Mesothelial cell of epicardium (in vitro differentiated cells): Measurements from ENCODE around the gene POGZ. TPM values are rescaled to one million over a fixed set of nuclear protein-coding genes. Genes with fewer than 3 reads are reported as not detected.
"Not testable (repeated sequence)": the region's sequence is repeated elsewhere in the genome, so short reads cannot be mapped to it uniquely, and the experiment has no call there.

ENCODE experiments used
- DNase-seq, 2 experiments: peaks; one replicate each; pipeline ENCODE4 v3.0.0; 2021; ENCODE audit warnings: low spot score in 2 of 2; ENCODE audit not compliant: unreplicated experiment in 2 of 2
- H3K27ac Mint-ChIP-seq: 2 replicates; pipeline ENCODE4 v1.8.0; 2021; ENCODE audit warnings: mixed read lengths
- H3K27me3 Mint-ChIP-seq: 2 replicates; pipeline ENCODE4 v1.8.0; 2021; ENCODE audit warnings: low read depth, mixed read lengths
- H3K36me3 Mint-ChIP-seq: 2 replicates; pipeline ENCODE4 v1.8.0; 2021; ENCODE audit warnings: mixed read lengths
- H3K4me1 Mint-ChIP-seq: 2 replicates; pipeline ENCODE4 v1.8.0; 2021; ENCODE audit warnings: mixed read lengths
- H3K4me3 Mint-ChIP-seq: 2 replicates; pipeline ENCODE4 v1.8.0; 2021; ENCODE audit warnings: mild to moderate bottlenecking, moderate library complexity, mixed read lengths
- H3K9me3 Mint-ChIP-seq: 2 replicates; pipeline ENCODE4 v1.8.0; 2021; ENCODE audit warnings: mixed read lengths
- total RNA-seq: library from RNA; stranded (reverse); gene quantifications from 3 replicates; pipeline ENCODE4 v1.2.1, GENCODE V29; 2021
- TF ChIP-seq, protein P1 (sequence below): fragments of 200-600 bp; sonication (generic); IDR thresholded peaks from one replicate; pipeline ENCODE4 v1.5.0; 2021; ENCODE audit warnings: antibody characterized with exemption; ENCODE audit not compliant: unreplicated experiment

POGZ gene
- total RNA-seq, 1 donor from 2014 or later, result 182 TPM

DNA sequence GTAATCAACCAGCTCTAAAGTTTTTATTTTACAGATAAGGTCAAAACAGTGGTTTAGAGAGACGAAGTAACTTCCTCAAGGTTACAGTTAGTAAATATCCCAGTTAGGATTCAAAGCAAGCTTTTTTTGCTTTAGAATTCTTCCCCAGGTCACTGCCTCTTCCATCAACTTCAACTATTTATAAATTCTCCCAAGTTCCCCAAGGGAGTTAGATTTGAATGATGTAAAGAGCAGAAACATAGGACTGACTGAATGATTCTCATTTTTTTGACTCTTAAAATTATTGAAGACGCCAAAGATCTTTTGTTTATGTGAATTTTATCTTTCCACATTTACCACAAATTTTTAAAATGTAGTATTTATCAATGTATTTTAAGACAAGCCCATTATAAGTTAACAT lies 4.1 kb downstream of the POGZ start:
- Mint-ChIP-seq H3K27ac (no peak overlapping the region), H3K27me3 (no peaks in the 10 kb centered on the region)
- TF ChIP-seq, protein P1, sequence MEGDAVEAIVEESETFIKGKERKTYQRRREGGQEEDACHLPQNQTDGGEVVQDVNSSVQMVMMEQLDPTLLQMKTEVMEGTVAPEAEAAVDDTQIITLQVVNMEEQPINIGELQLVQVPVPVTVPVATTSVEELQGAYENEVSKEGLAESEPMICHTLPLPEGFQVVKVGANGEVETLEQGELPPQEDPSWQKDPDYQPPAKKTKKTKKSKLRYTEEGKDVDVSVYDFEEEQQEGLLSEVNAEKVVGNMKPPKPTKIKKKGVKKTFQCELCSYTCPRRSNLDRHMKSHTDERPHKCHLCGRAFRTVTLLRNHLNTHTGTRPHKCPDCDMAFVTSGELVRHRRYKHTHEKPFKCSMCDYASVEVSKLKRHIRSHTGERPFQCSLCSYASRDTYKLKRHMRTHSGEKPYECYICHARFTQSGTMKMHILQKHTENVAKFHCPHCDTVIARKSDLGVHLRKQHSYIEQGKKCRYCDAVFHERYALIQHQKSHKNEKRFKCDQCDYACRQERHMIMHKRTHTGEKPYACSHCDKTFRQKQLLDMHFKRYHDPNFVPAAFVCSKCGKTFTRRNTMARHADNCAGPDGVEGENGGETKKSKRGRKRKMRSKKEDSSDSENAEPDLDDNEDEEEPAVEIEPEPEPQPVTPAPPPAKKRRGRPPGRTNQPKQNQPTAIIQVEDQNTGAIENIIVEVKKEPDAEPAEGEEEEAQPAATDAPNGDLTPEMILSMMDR, result no peak

DNA sequence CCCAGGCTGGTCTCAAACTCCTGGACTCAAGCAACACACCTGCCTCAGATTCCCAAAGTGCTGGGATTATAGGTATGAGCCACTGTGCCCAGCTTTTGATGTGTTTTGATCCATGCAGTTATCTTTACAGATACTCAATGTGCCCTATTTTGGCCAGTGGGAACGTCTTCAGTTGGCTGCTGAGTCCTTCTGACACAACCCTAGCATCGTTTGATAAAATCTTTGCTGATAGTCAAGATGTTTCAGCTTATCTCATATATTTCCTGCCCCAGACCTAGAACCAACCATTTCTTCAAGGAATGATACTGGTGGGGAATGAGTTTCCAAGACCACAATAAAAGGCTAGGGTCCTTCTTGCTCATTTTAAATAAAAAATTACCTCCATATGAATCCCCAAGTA lies 11.6 kb downstream of the POGZ start:
- no peak for DNase-seq
- H3K4me1 Mint-ChIP-seq, result peaks cover 13% of the 10 kb centered on the region
- TF ChIP-seq, protein P1, result no peak
- no peak overlapping the region for H3K27ac Mint-ChIP-seq
- H3K36me3 Mint-ChIP-seq, result peaks cover 7% of the 10 kb centered on the region
- H3K27me3 Mint-ChIP-seq, result no peaks in the 10 kb centered on the region
- H3K9me3 Mint-ChIP-seq, result no peaks in the 10 kb centered on the region
- H3K4me3 Mint-ChIP-seq, result no peak overlapping the region

More for the DNA sequence above, 4.1 kb downstream of the POGZ start:
- Mint-ChIP-seq H3K4me3 (no peak overlapping the region), H3K9me3 (no peaks in the 10 kb centered on the region), H3K36me3 (peaks cover 3% of the 10 kb centered on the region), H3K4me1 (peaks cover 32% of the 10 kb centered on the region)
- no peak for DNase-seq

DNA sequence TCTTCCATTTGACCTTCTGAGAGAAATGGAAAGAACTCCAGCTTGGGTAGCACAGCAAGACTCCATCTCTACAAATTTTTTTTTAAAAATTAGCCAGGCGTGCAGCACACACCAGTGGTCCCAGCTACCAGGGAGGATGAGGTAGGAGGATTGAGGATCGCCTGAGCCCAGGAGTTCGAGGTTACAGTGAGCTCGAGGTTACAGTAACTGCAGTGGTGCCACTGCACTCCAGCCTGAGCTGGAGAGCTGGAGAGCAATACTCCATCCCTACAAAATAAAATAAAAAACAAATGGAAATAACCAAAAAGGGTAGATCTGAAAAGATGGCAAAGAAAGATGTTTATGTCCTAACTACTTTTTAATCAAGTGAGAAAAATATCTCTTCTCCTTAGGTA lies 14.5 kb downstream of the POGZ start:
- no peaks in the 10 kb centered on the region for H3K9me3 Mint-ChIP-seq
- TF ChIP-seq, protein P1, result no peak
- H3K27me3 Mint-ChIP-seq, result no peaks in the 10 kb centered on the region
- peak overlapping the region; percentile 17 for H3K27ac Mint-ChIP-seq
- DNase-seq, result no peak
- peaks cover 13% of the 10 kb centered on the region for H3K4me1 Mint-ChIP-seq
- no peak overlapping the region for H3K4me3 Mint-ChIP-seq
- H3K36me3 Mint-ChIP-seq, result peaks cover 16% of the 10 kb centered on the region

DNA sequence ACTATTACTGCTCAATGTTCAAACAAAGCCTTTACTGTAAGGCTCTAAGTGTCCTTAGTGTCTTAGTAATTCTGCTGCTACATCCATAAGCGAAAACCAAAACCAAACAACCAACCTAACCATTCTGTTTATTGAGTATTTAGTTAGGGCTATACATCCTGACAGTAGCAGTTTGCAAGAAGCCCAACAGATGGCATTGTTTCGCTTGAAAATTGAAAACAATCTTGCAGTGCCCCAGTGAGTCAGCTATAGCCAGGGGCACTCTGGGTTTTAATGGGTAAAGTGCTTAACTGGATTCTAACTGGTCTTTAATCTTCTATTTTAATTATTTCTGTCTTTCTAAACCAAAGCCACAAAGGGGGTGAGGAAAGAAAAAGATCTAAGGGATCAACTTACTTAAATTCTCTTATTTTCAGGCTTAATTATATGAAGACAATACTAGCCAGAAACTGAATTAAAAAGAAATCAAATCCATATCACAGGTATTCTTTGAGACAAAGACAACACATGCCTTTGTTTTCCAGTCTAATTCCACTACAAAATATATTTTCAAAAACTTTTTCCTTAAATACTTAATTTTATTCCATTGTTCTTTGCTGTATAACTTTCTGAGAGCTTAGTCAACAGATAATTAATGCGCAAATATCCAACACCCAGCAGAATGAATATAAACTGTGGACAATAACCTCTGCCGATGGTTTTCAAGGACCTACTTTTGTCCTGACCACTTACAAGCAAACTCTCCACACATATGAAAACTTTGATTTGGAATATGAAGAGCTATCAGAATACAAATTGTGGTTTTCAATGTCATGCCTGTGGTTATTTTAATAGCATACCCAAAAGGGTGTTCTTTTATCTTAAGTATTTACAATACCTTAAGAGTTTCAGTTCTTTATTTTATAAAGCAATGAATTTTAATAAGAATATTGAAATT lies 15.2 kb downstream of the POGZ start:
- H3K36me3 Mint-ChIP-seq, result peaks cover 13% of the 10 kb centered on the region
- peaks cover 13% of the 10 kb centered on the region for H3K4me1 Mint-ChIP-seq
- TF ChIP-seq, protein P1, result peak; percentile 52
- H3K27me3 Mint-ChIP-seq, result no peaks in the 10 kb centered on the region
- no peak overlapping the region for H3K4me3 Mint-ChIP-seq
- DNase-seq, result peak in 1 of 2 experiments; percentile 58
- H3K27ac Mint-ChIP-seq, result peak overlapping the region; percentile 21
- no peaks in the 10 kb centered on the region for H3K9me3 Mint-ChIP-seq

DNA sequence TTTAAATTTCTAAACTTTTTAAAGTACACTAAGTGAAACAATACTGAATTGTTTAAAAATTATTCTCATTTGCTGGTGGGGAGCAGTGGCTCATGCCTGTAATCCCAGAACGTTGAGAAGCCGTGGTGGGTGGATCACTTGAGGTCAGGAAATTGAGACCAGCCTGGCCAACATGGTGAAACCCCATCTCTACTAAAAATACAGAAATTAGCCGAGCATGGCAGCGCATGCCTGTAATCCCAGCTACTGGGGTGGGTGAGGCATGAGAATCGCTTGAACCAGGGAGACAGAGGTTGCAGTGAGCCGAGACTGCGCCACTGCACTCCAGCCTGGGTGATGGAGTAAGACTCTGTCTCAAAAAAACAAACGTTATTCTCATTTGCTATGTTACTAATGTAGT lies 21.9 kb downstream of the POGZ start:
- not testable (repeated sequence) for DNase-seq, H3K27ac Mint-ChIP-seq, H3K4me1 Mint-ChIP-seq, H3K4me3 Mint-ChIP-seq, H3K27me3 Mint-ChIP-seq, H3K9me3 Mint-ChIP-seq
- peaks cover 15% of the 10 kb centered on the region for H3K36me3 Mint-ChIP-seq

DNA sequence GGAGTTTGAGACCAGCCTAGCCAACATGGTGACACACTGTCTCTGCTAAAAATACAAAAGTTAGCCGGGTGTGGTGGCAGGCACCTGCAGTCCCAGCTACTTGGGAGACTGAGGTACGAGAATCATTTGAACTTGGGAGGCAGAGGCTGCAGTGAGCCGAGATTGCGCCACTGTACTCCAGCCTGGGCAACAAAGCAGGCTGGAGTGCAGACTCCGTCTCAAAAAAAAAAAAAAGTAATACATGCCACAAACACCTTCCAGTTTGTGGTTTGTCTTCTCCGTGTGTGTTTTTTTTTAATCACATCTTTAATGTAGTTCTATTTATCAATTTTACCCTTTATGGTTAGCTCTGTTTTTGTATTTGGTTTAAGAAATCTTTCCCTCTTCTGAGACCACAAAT lies 22.3 kb downstream of the POGZ start:
- H3K27me3 Mint-ChIP-seq, result no peaks in the 10 kb centered on the region
- no peak for DNase-seq
- H3K9me3 Mint-ChIP-seq, result no peaks in the 10 kb centered on the region
- no peak overlapping the region for H3K4me3 Mint-ChIP-seq
- TF ChIP-seq, protein P1, result no peak
- peaks cover 13% of the 10 kb centered on the region for H3K36me3 Mint-ChIP-seq
- H3K4me1 Mint-ChIP-seq, result peaks cover 2% of the 10 kb centered on the region
- H3K27ac Mint-ChIP-seq, result no peak overlapping the region
